K562 (cell line): ENCODE measurements around the gene MYBPHL. TPM values are rescaled to one million over a fixed set of nuclear protein-coding genes. Genes with fewer than 3 reads are reported as not detected.

Source experiments
- ATAC-seq: fragments of 200-7000 bp; cut with Tn5 transposase; 3 replicates; pipeline ENCODE4 v1.9.1; 2020; ENCODE audit warnings: moderate library complexity
- BruUV-seq: library from RNA; stranded (reverse); fragments of 400-500 nt; replicated peaks from 2 replicates; lab custom pipeline; 2021; lab: Mats Ljungman, UMichigan
- CTCF ChIA-PET: fragments of 300-600 bp; formaldehyde crosslinking; extraction: SDS; loops from one replicate; lab custom pipeline; 2021; ENCODE audit warnings: low intra/inter-chr PET ratio; lab: Yijun Ruan, JAX
- POLR2A ChIA-PET: fragments of 300-600, 350-650 bp; sonication (Branson Sonifier 250); formaldehyde crosslinking; extraction: SDS; loops from one replicate; lab custom pipeline; 2021; ENCODE audit warnings: antibody characterized with exemption, inconsistent platforms; lab: Yijun Ruan, JAX
- DNase-seq, 4 experiments: peaks; one replicate each; pipeline versions ENCODE4 v3.0.0 to v3.0.0-alpha.2; 2011 to 2018; ENCODE audit warnings: low spot score in 3 of 4, mixed read lengths in 3 of 4; ENCODE audit errors: extremely low read depth in 1 of 4
- FAIRE-seq: peaks from 2 replicates; lab custom pipeline; 2011; peaks lifted over from hg19 to GRCh38; lab: Jason Lieb, UNC
- H2AFZ ChIP-seq: 2 replicates; pipeline ENCODE4 v1.6.0; 2011; ENCODE audit warnings: low read depth, low read length, control low read depth, inconsistent platforms
- H3K27ac ChIP-seq: fragments of 200-600 bp; 3 replicates; pipeline ENCODE4 v1.8.0; 2011; ENCODE audit warnings: low read depth, mild to moderate bottlenecking, control low read depth, inconsistent platforms, low read length, moderate library complexity, mixed read lengths; ENCODE audit errors: extremely low read depth
- H3K27me3 ChIP-seq, 2 experiments: fragments of 300-600 bp in 1 of 2; 2 replicates in 1 of 2; 3 replicates in 1 of 2; pipeline versions ENCODE4 v1.6.0 to v1.8.0; 2011; ENCODE audit warnings: inconsistent platforms in 2 of 2, low read length in 2 of 2, mild to moderate bottlenecking in 1 of 2, mixed read lengths in 1 of 2, moderate library complexity in 1 of 2; ENCODE audit not compliant: control insufficient read depth in 2 of 2, insufficient read depth in 2 of 2
- H3K36me3 ChIP-seq: fragments of 300-600 bp; 3 replicates; pipeline ENCODE4 v1.8.0; 2011; ENCODE audit warnings: mild to moderate bottlenecking, low read length, inconsistent platforms; ENCODE audit not compliant: control insufficient read depth, insufficient read depth
- H3K4me1 ChIP-seq, 2 experiments: fragments of 200-600 bp in 1 of 2; replicated peaks in 1 of 2; 2 replicates in 1 of 2; 3 replicates in 1 of 2; pipeline versions ENCODE4 v1.5.1 to v1.8.0; 2011; ENCODE audit warnings: inconsistent platforms in 2 of 2, low read length in 2 of 2, mild to moderate bottlenecking in 1 of 2, mixed read lengths in 1 of 2, moderate library complexity in 1 of 2; ENCODE audit not compliant: control insufficient read depth in 2 of 2, insufficient read depth in 2 of 2
- H3K4me2 ChIP-seq: 2 replicates; pipeline ENCODE4 v1.6.1; 2011; ENCODE audit warnings: low read length, control low read depth, inconsistent platforms, mixed read lengths; ENCODE audit not compliant: insufficient read depth
- H3K4me3 ChIP-seq: fragments of 200-600 bp; sonication (generic), shearing (Covaris generic); 2 replicates; pipeline ENCODE4 v1.5.1; 2016; ENCODE audit warnings: control low read depth, inconsistent platforms
- H3K79me2 ChIP-seq: fragments of 200-600 bp; 3 replicates; pipeline ENCODE4 v1.8.0; 2011; ENCODE audit warnings: low read length, inconsistent platforms; ENCODE audit not compliant: control insufficient read depth, insufficient read depth
- H3K9ac ChIP-seq, 2 experiments: 2 replicates each; pipeline versions ENCODE4 v1.6.0 to v1.6.1; 2011; ENCODE audit warnings: low read depth in 2 of 2, low read length in 2 of 2, control low read depth in 1 of 2, inconsistent platforms in 1 of 2, mild to moderate bottlenecking in 1 of 2, mixed read lengths in 1 of 2; ENCODE audit not compliant: insufficient read depth in 1 of 2
- H3K9me1 ChIP-seq: one replicate; pipeline ENCODE4 v1.6.0; 2011; ENCODE audit warnings: inconsistent platforms, mild to moderate bottlenecking, low read length, moderate library complexity; ENCODE audit not compliant: control insufficient read depth, insufficient read depth
- H3K9me3 ChIP-seq: replicated peaks from 2 replicates; pipeline ENCODE4 v1.5.1; 2011; ENCODE audit warnings: low read depth, low read length, inconsistent platforms; ENCODE audit not compliant: control insufficient read depth, insufficient read depth
- H4K20me1 ChIP-seq: replicated peaks from 2 replicates; pipeline ENCODE4 v1.6.1; 2011; ENCODE audit warnings: low read length, inconsistent platforms, mixed read lengths; ENCODE audit not compliant: control insufficient read depth, insufficient read depth
- NR1H2 ChIP-seq: sonication (generic); formaldehyde crosslinking; IDR thresholded peaks from 2 replicates; pipeline ENCODE4 v1.4.0; 2020; ENCODE audit warnings: mild to moderate bottlenecking, missing genetic modification reagents
- ZC3H8 ChIP-seq: fragments of 450-650 bp; IDR thresholded peaks from 2 replicates; pipeline ENCODE4 v1.6.1; 2017
- ZSCAN32 ChIP-seq: fragments of 450-650 bp; formaldehyde crosslinking; IDR thresholded peaks from 2 replicates; pipeline ENCODE4 v1.4.0; 2020; ENCODE audit warnings: mild to moderate bottlenecking, moderate library complexity
- WGBS: fragments of 100-300 bp; shearing (Covaris generic); methylation state at CpG from one replicate; pipeline ENCODE4 v1.1.6; 2016; ENCODE audit warnings: low coverage, mixed read lengths; ENCODE audit not compliant: insufficient coverage; ENCODE audit errors: missing lambda C conversion rate; 5-methylcytosine and 5-hydroxymethylcytosine counted together
- in situ Hi-C: fragments of 300-500 bp; cut with MboI; formaldehyde crosslinking; loops from 4 replicates; pipeline ENCODE4 v1.15.0; 2018; ENCODE audit warnings: inconsistent platforms, mixed read lengths
- intact Hi-C: fragments of 100-400 bp; cut with micrococcal nuclease; formaldehyde crosslinking; loops from 2 replicates; pipeline ENCODE4 v1.14.2; 2022
- polyA plus RNA-seq, 8 experiments: library from polyadenylated mRNA; depleted of rRNA in 4 of 8; stranded (reverse) in 5 of 8; unstranded in 3 of 8; fragments of >200 nt; fragmentation: Nextera tagmentation in 2 of 8; fragmentation: Illumina TruSeq in 1 of 8; extraction: Ambion mirVana in 2 of 8; extraction: Trizol in 1 of 8; gene quantifications; 2 replicates each; pipeline versions ENCODE4 v1.2.1 to v1.2.3, GENCODE V29; 2011 to 2014; ENCODE audit warnings: inconsistent platforms in 1 of 8, missing spikeins in 1 of 8
- total RNA-seq, 7 experiments: library from RNA; depleted of rRNA in 6 of 7; stranded (reverse); fragments of >200 nt in 6 of 7; fragmentation: Illumina TruSeq in 2 of 7; extraction: Trizol in 2 of 7; gene quantifications; 2 replicates each; pipeline versions ENCODE4 v1.2.1 to v1.2.3, GENCODE V29; 2011 to 2021; ENCODE audit warnings: low replicate concordance in 1 of 7
- TF ChIP-seq, protein P1 (sequence below): sonication (generic); formaldehyde crosslinking; IDR thresholded peaks from 2 replicates; pipeline ENCODE4 v1.8.0; 2022; ENCODE audit warnings: mild to moderate bottlenecking, missing genetic modification reagents
- TF ChIP-seq, protein P2 (sequence below), 2 experiments: fragments of 450-650 bp in 1 of 2; sonication (generic) in 1 of 2; formaldehyde crosslinking in 1 of 2; IDR thresholded peaks; 2 replicates each; pipeline versions ENCODE4 v1.7.1 to v1.9.0; 2016 to 2022; ENCODE audit warnings: inconsistent platforms in 1 of 2, mild to moderate bottlenecking in 1 of 2, missing genetic modification reagents in 1 of 2

The MYBPHL gene
- total and polyA plus RNA-seq, 9 of the 15 experiments (the other 6 are each of a cell fraction or from before 2014, with no cell fraction given): 0.20 to 1.9 (median 0.33) TPM

DNA sequence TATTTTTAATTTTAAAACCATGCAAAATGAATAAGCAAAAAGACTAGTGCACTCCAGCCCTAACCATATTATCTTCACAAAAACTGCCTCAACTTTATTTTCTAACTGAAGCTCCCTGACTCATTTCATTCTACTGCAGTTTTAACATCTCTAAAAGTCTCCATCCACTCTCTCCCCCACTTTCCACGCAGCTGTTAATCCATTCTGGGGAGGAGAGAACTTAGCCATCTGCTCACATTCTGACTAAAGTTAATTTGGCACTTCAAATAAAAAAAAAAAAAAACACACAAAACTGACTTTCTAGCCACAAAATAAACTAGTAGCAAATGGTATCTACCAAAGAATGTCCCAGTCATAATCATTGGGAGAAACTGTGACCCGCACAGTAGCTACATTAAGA is 5.4 kb upstream of the MYBPHL start:
- Histone ChIP-seq H2AFZ (no peak overlapping the region), H3K4me3 (no peak overlapping the region), H3K4me1 (peaks cover 8 to 20% of the 10 kb centered on the region in 2 experiments), H3K27ac (no peak overlapping the region), H3K9me3 (no peaks in the 10 kb centered on the region), H4K20me1 (peaks cover 10% of the 10 kb centered on the region), H3K9ac (no peak overlapping the region), H3K36me3 (peaks cover 66% of the 10 kb centered on the region), H3K9me1 (no peaks in the 10 kb centered on the region), H3K4me2 (no peak overlapping the region), H3K79me2 (no peaks in the 10 kb centered on the region), H3K27me3 (no peaks in the 10 kb centered on the region)
- DNase-seq (no peak), ATAC-seq (no peak), FAIRE-seq (no peak)
- TF ChIP-seq ZC3H8: no peak
- no peak for TF ChIP-seq NR1H2 (CRISPR knock-in tag)
- POLR2A ChIA-PET: no interaction called here
- CTCF ChIA-PET: interaction anchor here (0.7 kb wide), 1 partner anchor 197 kb away, joined by 6 read pairs; the partner anchor contains the start of gene AMIGO1
- BruUV-seq: no TSS peak
- intact Hi-C loops: no loop called here
- 86% methylated on average over 2 of the region's 2 CpGs for WGBS
- in situ Hi-C loops: no loop called here

DNA sequence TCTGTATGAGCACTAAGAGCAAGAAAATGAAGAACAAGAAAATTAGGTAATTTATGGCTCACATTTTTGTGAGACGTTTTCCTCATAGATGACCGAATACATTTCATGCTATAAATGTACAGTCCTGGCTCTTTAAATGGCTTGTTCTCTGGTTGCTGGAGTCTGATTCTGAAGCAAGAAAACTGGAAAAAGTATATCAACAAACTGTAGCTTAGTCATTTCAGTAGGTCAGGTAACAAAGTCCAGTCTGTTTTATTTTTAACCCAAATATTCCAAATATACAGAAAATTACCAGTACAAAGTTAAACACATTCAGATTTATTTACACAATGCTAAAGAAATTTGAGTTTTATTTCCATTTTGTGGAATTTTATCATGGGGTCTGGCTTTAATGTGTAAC is 2.5 kb upstream of the MYBPHL start:
- H3K4me3 ChIP-seq: no peak overlapping the region
- no peak overlapping the region for H2AFZ ChIP-seq
- H3K9me3 ChIP-seq: no peaks in the 10 kb centered on the region
- H3K27ac ChIP-seq: no peak overlapping the region
- H3K36me3 ChIP-seq: peaks cover 39% of the 10 kb centered on the region
- H3K9me1 ChIP-seq: no peaks in the 10 kb centered on the region
- no peaks in the 10 kb centered on the region for H3K79me2 ChIP-seq
- H3K4me2 ChIP-seq: no peak overlapping the region
- peaks cover 16% of the 10 kb centered on the region for H4K20me1 ChIP-seq
- intact Hi-C loops (no loop called here), in situ Hi-C loops (no loop called here)
- peaks cover 18 to 36% of the 10 kb centered on the region in 2 experiments for H3K4me1 ChIP-seq
- FAIRE-seq (no peak), DNase-seq (no peak), ATAC-seq (no peak)
- H3K9ac ChIP-seq: no peak overlapping the region
- ChIA-PET CTCF (no interaction called here), POLR2A (interaction anchor here (0.9 to 4.6 kb wide), 3 partner anchors 13 to 31 kb away, joined by 3 to 29 read pairs (median 7); no protein-coding TSS in a partner anchor)
- H3K27me3 ChIP-seq: no peaks in the 10 kb centered on the region
- WGBS: 41% methylated on average over 2 of the region's 2 CpGs
- no TSS peak for BruUV-seq
- no peak for TF ChIP-seq ZSCAN32
- TF ChIP-seq, protein P1, sequence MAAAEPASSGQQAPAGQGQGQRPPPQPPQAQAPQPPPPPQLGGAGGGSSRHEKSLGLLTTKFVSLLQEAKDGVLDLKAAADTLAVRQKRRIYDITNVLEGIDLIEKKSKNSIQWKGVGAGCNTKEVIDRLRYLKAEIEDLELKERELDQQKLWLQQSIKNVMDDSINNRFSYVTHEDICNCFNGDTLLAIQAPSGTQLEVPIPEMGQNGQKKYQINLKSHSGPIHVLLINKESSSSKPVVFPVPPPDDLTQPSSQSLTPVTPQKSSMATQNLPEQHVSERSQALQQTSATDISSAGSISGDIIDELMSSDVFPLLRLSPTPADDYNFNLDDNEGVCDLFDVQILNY (CRISPR knock-in tag): no peak
- TF ChIP-seq, protein P2, sequence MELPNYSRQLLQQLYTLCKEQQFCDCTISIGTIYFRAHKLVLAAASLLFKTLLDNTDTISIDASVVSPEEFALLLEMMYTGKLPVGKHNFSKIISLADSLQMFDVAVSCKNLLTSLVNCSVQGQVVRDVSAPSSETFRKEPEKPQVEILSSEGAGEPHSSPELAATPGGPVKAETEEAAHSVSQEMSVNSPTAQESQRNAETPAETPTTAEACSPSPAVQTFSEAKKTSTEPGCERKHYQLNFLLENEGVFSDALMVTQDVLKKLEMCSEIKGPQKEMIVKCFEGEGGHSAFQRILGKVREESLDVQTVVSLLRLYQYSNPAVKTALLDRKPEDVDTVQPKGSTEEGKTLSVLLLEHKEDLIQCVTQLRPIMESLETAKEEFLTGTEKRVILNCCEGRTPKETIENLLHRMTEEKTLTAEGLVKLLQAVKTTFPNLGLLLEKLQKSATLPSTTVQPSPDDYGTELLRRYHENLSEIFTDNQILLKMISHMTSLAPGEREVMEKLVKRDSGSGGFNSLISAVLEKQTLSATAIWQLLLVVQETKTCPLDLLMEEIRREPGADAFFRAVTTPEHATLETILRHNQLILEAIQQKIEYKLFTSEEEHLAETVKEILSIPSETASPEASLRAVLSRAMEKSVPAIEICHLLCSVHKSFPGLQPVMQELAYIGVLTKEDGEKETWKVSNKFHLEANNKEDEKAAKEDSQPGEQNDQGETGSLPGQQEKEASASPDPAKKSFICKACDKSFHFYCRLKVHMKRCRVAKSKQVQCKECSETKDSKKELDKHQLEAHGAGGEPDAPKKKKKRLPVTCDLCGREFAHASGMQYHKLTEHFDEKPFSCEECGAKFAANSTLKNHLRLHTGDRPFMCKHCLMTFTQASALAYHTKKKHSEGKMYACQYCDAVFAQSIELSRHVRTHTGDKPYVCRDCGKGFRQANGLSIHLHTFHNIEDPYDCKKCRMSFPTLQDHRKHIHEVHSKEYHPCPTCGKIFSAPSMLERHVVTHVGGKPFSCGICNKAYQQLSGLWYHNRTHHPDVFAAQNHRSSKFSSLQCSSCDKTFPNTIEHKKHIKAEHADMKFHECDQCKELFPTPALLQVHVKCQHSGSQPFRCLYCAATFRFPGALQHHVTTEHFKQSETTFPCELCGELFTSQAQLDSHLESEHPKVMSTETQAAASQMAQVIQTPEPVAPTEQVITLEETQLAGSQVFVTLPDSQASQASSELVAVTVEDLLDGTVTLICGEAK (IDR thresholded peaks at IDR 0.05): no peak
- TF ChIP-seq, protein P2 (CRISPR knock-in tag; IDR thresholded peaks at IDR 0.05): no peak
